Activated gamma-delta T cell treated with anti-CD3 and anti-CD28 coated beads, Interleukin-2, amount 50 U/mL, for 16 hours (primary cell): ENCODE measurements around the gene SYT6.

ENCODE experiments used
- DNase-seq: peaks from one replicate; pipeline ENCODE4 v3.0.0-alpha.2; 2020; ENCODE audit warnings: low read depth

Gene SYT6

GRCh38 chr1:114118351-114118990, 35.2 kb downstream of the SYT6 start:
- no peak for DNase-seq

GRCh38 chr1:114117654-114118053, 36.0 kb downstream of the SYT6 start:
- no peak for DNase-seq

GRCh38 chr1:114116086-114116485, 37.6 kb downstream of the SYT6 start:
- DNase-seq = no peak

- no peak for DNase-seq
Measured at GRCh38 chr1:114114185-114115094, 39.2 kb downstream of the SYT6 start.

GRCh38 chr1:114113411-114114184, 40.1 kb downstream of the SYT6 start:
- no peak for DNase-seq

- DNase-seq = no peak
Measured at GRCh38 chr1:114112775-114113174, 40.9 kb downstream of the SYT6 start.

GRCh38 chr1:114111731-114112641, 41.7 kb downstream of the SYT6 start:
- no peak for DNase-seq

GRCh38 chr1:114109981-114110380, 43.7 kb downstream of the SYT6 start:
- DNase-seq = no peak

GRCh38 chr1:114108751-114109255, 44.9 kb downstream of the SYT6 start:
- DNase-seq = no peak

- no peak for DNase-seq
Measured at GRCh38 chr1:114107474-114108435, 45.9 kb downstream of the SYT6 start.

GRCh38 chr1:114105421-114105979, 48.2 kb downstream of the SYT6 start:
- no peak for DNase-seq

- DNase-seq = no peak
Measured at GRCh38 chr1:114104949-114105348, 48.7 kb downstream of the SYT6 start.

GRCh38 chr1:114103992-114104391, 49.7 kb downstream of the SYT6 start:
- no peak for DNase-seq

GRCh38 chr1:114102136-114102535, 51.5 kb downstream of the SYT6 start:
- no peak for DNase-seq

- DNase-seq = no peak
Measured at GRCh38 chr1:114100148-114100547, 53.5 kb downstream of the SYT6 start.

GRCh38 chr1:114099268-114099667, 54.4 kb downstream of the SYT6 start:
- no peak for DNase-seq

- DNase-seq = no peak
Measured at GRCh38 chr1:114097109-114097508, 56.6 kb downstream of the SYT6 start.

GRCh38 chr1:114094675-114095074, 59.0 kb downstream of the SYT6 start:
- DNase-seq = no peak

GRCh38 chr1:114094363-114094634, 59.4 kb downstream of the SYT6 start:
- no peak for DNase-seq
